HepG2 (cell line): ENCODE measurements around the gene RASAL3. TPM values are rescaled to one million over a fixed set of nuclear protein-coding genes. Genes with fewer than 3 reads are reported as not detected.

Experiments used
- ATF3 ChIP-seq: sonication (generic); formaldehyde crosslinking; IDR thresholded peaks from 2 replicates; pipeline ENCODE4 v1.4.0; 2020; ENCODE audit warnings: missing genetic modification reagents
- CCDC6 ChIP-seq: sonication (generic); formaldehyde crosslinking; IDR thresholded peaks from 2 replicates; pipeline ENCODE4 v1.8.1; 2022; ENCODE audit warnings: mild to moderate bottlenecking, missing genetic modification reagents, moderate library complexity
- FOXO1 ChIP-seq: sonication (generic); formaldehyde crosslinking; IDR thresholded peaks from 2 replicates; pipeline ENCODE4 v1.4.0; 2020; ENCODE audit warnings: missing genetic modification reagents
- HMGXB4 ChIP-seq, 2 experiments: sonication (generic) in 1 of 2; formaldehyde crosslinking in 1 of 2; IDR thresholded peaks; 2 replicates each; pipeline versions ENCODE4 v1.4.0 to v1.6.1; 2018 to 2020; ENCODE audit warnings: missing genetic modification reagents in 2 of 2, borderline replicate concordance in 1 of 2, low read depth in 1 of 2, mild to moderate bottlenecking in 1 of 2, missing biosample characterization in 1 of 2
- KMT2A ChIP-seq: sonication (generic); formaldehyde crosslinking; IDR thresholded peaks from 2 replicates; pipeline ENCODE4 v1.4.0; 2020; ENCODE audit warnings: missing genetic modification reagents
- MED1 ChIP-seq: sonication (generic); formaldehyde crosslinking; IDR thresholded peaks from 2 replicates; pipeline ENCODE4 v1.4.0; 2020; ENCODE audit warnings: missing genetic modification reagents
- MXD4 ChIP-seq: IDR thresholded peaks from 2 replicates; pipeline ENCODE4 v1.6.1; 2016; ENCODE audit warnings: mild to moderate bottlenecking, missing biosample characterization, missing genetic modification reagents
- NFIC ChIP-seq: IDR thresholded peaks from 2 replicates; pipeline ENCODE4 v1.6.1; 2012; ENCODE audit warnings: mild to moderate bottlenecking, low read length, inconsistent platforms
- PHF20 ChIP-seq: sonication (generic); formaldehyde crosslinking; IDR thresholded peaks from 2 replicates; pipeline ENCODE4 v1.5.0; 2020; ENCODE audit warnings: mild to moderate bottlenecking, missing genetic modification reagents
- POLR2A ChIP-seq, 2 experiments: IDR thresholded peaks; 2 replicates each; pipeline ENCODE4 v1.6.1; 2011; ENCODE audit warnings: low read depth in 2 of 2, low read length in 2 of 2, mild to moderate bottlenecking in 1 of 2, moderate library complexity in 1 of 2; ENCODE audit not compliant: insufficient read depth in 1 of 2
- RBFOX2 ChIP-seq: fragments of 200-400 bp; formaldehyde crosslinking; IDR thresholded peaks from 2 replicates; pipeline ENCODE4 v1.6.1; 2017; ENCODE audit warnings: low read depth, mild to moderate bottlenecking, low read length
- RNF219 ChIP-seq: sonication (generic); formaldehyde crosslinking; IDR thresholded peaks from 2 replicates; pipeline ENCODE4 v1.5.0; 2020; ENCODE audit warnings: mild to moderate bottlenecking, missing genetic modification reagents
- TFDP1 ChIP-seq: IDR thresholded peaks from 2 replicates; pipeline ENCODE4 v1.6.1; 2016; ENCODE audit warnings: missing compliant biosample characterization, missing genetic modification reagents, borderline replicate concordance
- ZNF34 ChIP-seq: sonication (generic); formaldehyde crosslinking; IDR thresholded peaks from 2 replicates; pipeline ENCODE4 v1.4.0; 2020; ENCODE audit warnings: mild to moderate bottlenecking, missing genetic modification reagents, borderline replicate concordance
- ZNF431 ChIP-seq: sonication (generic); formaldehyde crosslinking; IDR thresholded peaks from 2 replicates; pipeline ENCODE4 v1.9.0; 2022; ENCODE audit warnings: missing genetic modification reagents, low read depth, mild to moderate bottlenecking, borderline replicate concordance
- ZNF451 ChIP-seq: sonication (generic); formaldehyde crosslinking; IDR thresholded peaks from 2 replicates; pipeline ENCODE4 v1.5.0; 2020; ENCODE audit warnings: mild to moderate bottlenecking, missing genetic modification reagents
- ZNF580 ChIP-seq: IDR thresholded peaks from 2 replicates; pipeline ENCODE4 v1.6.1; 2016; ENCODE audit warnings: low read depth, borderline replicate concordance
- ZNF605 ChIP-seq: sonication (generic); formaldehyde crosslinking; IDR thresholded peaks from 2 replicates; pipeline ENCODE4 v1.8.0; 2022; ENCODE audit warnings: mild to moderate bottlenecking, missing genetic modification reagents
- ZNF615 ChIP-seq: sonication (generic); formaldehyde crosslinking; IDR thresholded peaks from 2 replicates; pipeline ENCODE4 v1.5.0; 2020; ENCODE audit warnings: mild to moderate bottlenecking, missing genetic modification reagents, borderline replicate concordance
- ZNF724P ChIP-seq: sonication (generic); formaldehyde crosslinking; IDR thresholded peaks from 2 replicates; pipeline ENCODE4 v1.8.0; 2022; ENCODE audit warnings: missing genetic modification reagents, borderline replicate concordance
- polyA plus RNA-seq, 8 experiments: library from polyadenylated mRNA; depleted of rRNA in 3 of 8; stranded (reverse) in 7 of 8; unstranded in 1 of 8; fragments of >200 nt; fragmentation: Illumina TruSeq in 4 of 8; extraction: Trizol in 4 of 8; gene quantifications; 2 replicates each; pipeline versions ENCODE4 v1.2.1 to v1.2.3, GENCODE V29; 2011 to 2016; ENCODE audit warnings: low read depth in 4 of 8, missing spikeins in 1 of 8, mixed read lengths in 1 of 8; ENCODE audit not compliant: insufficient read depth in 1 of 8
- total RNA-seq, 5 experiments: library from RNA; depleted of rRNA; stranded (reverse); fragments of >200 nt; fragmentation: Illumina TruSeq; extraction: Trizol; gene quantifications; 2 replicates each; pipeline ENCODE4 v1.2.3, GENCODE V29; 2016; ENCODE audit warnings: low read depth in 1 of 5

The RASAL3 gene
- total and polyA plus RNA-seq, 2 of the 13 experiments (the other 11 are each of a cell fraction or from before 2014, with no cell fraction given) = not detected

- TF ChIP-seq CCDC6 (CRISPR knock-in tag) (peak; percentile 95), MED1 (CRISPR knock-in tag) (peak; percentile 35), ZNF451 (CRISPR knock-in tag) (peak; percentile 74; the same call in 1 of the 2 replicates), ZNF615 (CRISPR knock-in tag) (no peak), ZNF580 (CRISPR knock-in tag) (peak; percentile 44; the same call in 1 of the 2 replicates), HMGXB4 (CRISPR knock-in tag; IDR thresholded peaks at IDR 0.05; ENCODE audit: borderline replicate concordance in 1 of 2, low read depth in 1 of 2) (peak; percentile 69 to 77), ZNF34 (CRISPR knock-in tag) (0 out of 2 replicates have a peak, but pooled peaks have one; percentile 51), ZNF431 (CRISPR knock-in tag) (0 out of 2 replicates have a peak, but pooled peaks have one; percentile 56), ATF3 (CRISPR knock-in tag) (peak; percentile 12; the same call in 1 of the 2 replicates), RBFOX2 (peak; percentile 79), FOXO1 (CRISPR knock-in tag) (0 out of 2 replicates have a peak, but pooled peaks have one; percentile 14), ZNF605 (CRISPR knock-in tag) (no peak), POLR2A (IDR thresholded peaks at IDR 0.05; ENCODE audit: insufficient read depth in 1 of 2, low read depth in 2 of 2, low read length in 2 of 2) (peak; percentile 58 to 64), RNF219 (0 out of 2 replicates have a peak, but pooled peaks have one; percentile 31), KMT2A (CRISPR knock-in tag) (peak; percentile 71; the same call in 1 of the 2 replicates), MXD4 (CRISPR knock-in tag) (peak; percentile 69; the same call in 1 of the 2 replicates), TFDP1 (peak; percentile 81; the same call in 1 of the 2 replicates), ZNF724P (CRISPR knock-in tag) (peak; percentile 66; the same call in 1 of the 2 replicates), NFIC (no peak), PHF20 (CRISPR knock-in tag) (peak; percentile 62; the same call in 1 of the 2 replicates)
These were observed 31.5 kb downstream of the RASAL3 start (continued) for GRCh38 chr19:15432629-15433518.
